GM21825 (cell line): ENCODE data around the gene SNTA1.
A peak's percentile ranks its signal among the peaks of the same experiment; 100 is the strongest.
"Not testable (repeated sequence)": the region's sequence is repeated elsewhere in the genome, so short reads cannot be mapped to it uniquely, and the experiment has no call there.

Experiments used
- ATAC-seq: cut with Tn5 transposase; IDR thresholded peaks from one replicate; pipeline ENCODE4 v1.9.1; 2021; ENCODE audit warnings: mild to moderate bottlenecking, moderate library complexity; ENCODE audit not compliant: unreplicated experiment

The SNTA1 gene

GRCh38 chr20:33443512-33444239, at the start of gene SNTA1:
TSS of gene SNTA1 (minus strand) at chr20:33443763. CDS start at chr20:33443620, 143 bp downstream.
- ATAC-seq, result peak; percentile 73

GRCh38 chr20:33490934-33491656, 47.5 kb upstream of the SNTA1 start:
- ATAC-seq, result no peak

GRCh38 chr20:33490023-33490933, 46.7 kb upstream of the SNTA1 start, which contains the start of gene CBFA2T2:
TSS of gene CBFA2T2 (plus strand) at chr20:33490096. CDS start at chr20:33490268, 172 bp downstream.
- peak; percentile 44 for ATAC-seq

- peak; percentile 95 for ATAC-seq
These were observed 46.0 kb upstream of the SNTA1 start for GRCh38 chr20:33489495-33490022.

GRCh38 chr20:33488661-33489494, 45.3 kb upstream of the SNTA1 start:
- not testable (repeated sequence) for ATAC-seq

- no peak for ATAC-seq
These were observed 44.6 kb upstream of the SNTA1 start for GRCh38 chr20:33488201-33488600.

- not testable (repeated sequence) for ATAC-seq
These were observed 39.6 kb upstream of the SNTA1 start for GRCh38 chr20:33483186-33483585.

- ATAC-seq, result no peak
These were observed 39.0 kb upstream of the SNTA1 start for GRCh38 chr20:33482581-33482980.

- no peak for ATAC-seq
These were observed 37.9 kb upstream of the SNTA1 start for GRCh38 chr20:33481431-33481941.

- no peak for ATAC-seq
These were observed 36.5 kb upstream of the SNTA1 start for GRCh38 chr20:33480048-33480447.

- ATAC-seq, result no peak
These were observed 34.0 kb upstream of the SNTA1 start for GRCh38 chr20:33477386-33478234.

- ATAC-seq, result no peak
These were observed 32.0 kb upstream of the SNTA1 start for GRCh38 chr20:33475381-33476152.

- no peak for ATAC-seq
These were observed 31.4 kb upstream of the SNTA1 start for GRCh38 chr20:33474963-33475362.

GRCh38 chr20:33474097-33474873, 30.7 kb upstream of the SNTA1 start:
- ATAC-seq, result no peak

- no peak for ATAC-seq
These were observed 29.4 kb upstream of the SNTA1 start for GRCh38 chr20:33472868-33473435.

GRCh38 chr20:33470866-33471265, 27.3 kb upstream of the SNTA1 start:
- no peak for ATAC-seq

- ATAC-seq, result no peak
These were observed 26.9 kb upstream of the SNTA1 start for GRCh38 chr20:33470457-33470856.
